Prostate gland (tissue), 2 donors: ENCODE measurements around the gene SARDH.

Source experiments
- CTCF ChIP-seq, 4 experiments: fragments of 200-600 bp in 2 of 4; fragments of 450-650 bp in 2 of 4; sonication (generic) in 2 of 4; IDR thresholded peaks; 1 replicate in 3 of 4; 2 replicates in 1 of 4; pipeline ENCODE4 v1.5.1; 2016 to 2019; ENCODE audit warnings: antibody characterized with exemption in 4 of 4, mild to moderate bottlenecking in 2 of 4, moderate library complexity in 2 of 4
- POLR2A ChIP-seq: fragments of 450-650 bp; IDR thresholded peaks from one replicate; pipeline ENCODE4 v1.6.1; 2016; ENCODE audit warnings: antibody characterized with exemption, mild to moderate bottlenecking
- POLR2AphosphoS5 ChIP-seq: sonication (generic); formaldehyde crosslinking; IDR thresholded peaks from one replicate; pipeline ENCODE4 v1.6.1; 2017; ENCODE audit warnings: antibody characterized with exemption

- TF ChIP-seq POLR2AphosphoS5 = no peak
- no peak for TF ChIP-seq POLR2A
- TF ChIP-seq CTCF (IDR thresholded peaks at IDR 0.05) = no peak
These were observed 73.7 kb downstream of the SARDH start for GRCh38 chr9:133664173-133665050.
